DMS153 treated with DMSO at 0.1 percent for 48 hours (cell line): ENCODE results near the gene GPR6.

ENCODE experiments used
- DNase-seq: peaks from one replicate; lab custom pipeline; 2025; ENCODE audit not compliant: unreplicated experiment; lab: John Stamatoyannopoulos, UW

Gene GPR6

GRCh38 chr6:109998159-109998785 is 20.2 kb downstream of the GPR6 start:
- DNase-seq: no peak

GRCh38 chr6:109999740-110000139 is 21.6 kb downstream of the GPR6 start:
- no peak for DNase-seq

- no peak for DNase-seq
Observed at GRCh38 chr6:110002676-110003075, 24.6 kb downstream of the GPR6 start.

- DNase-seq: no peak
Observed at GRCh38 chr6:110013386-110013785, 35.3 kb downstream of the GPR6 start.

GRCh38 chr6:110015206-110015605 is 37.1 kb downstream of the GPR6 start:
- DNase-seq: no peak

- DNase-seq: no peak
Observed at GRCh38 chr6:110017306-110017705, 39.2 kb downstream of the GPR6 start.

- no peak for DNase-seq
Observed at GRCh38 chr6:110017946-110018345, 39.8 kb downstream of the GPR6 start.

GRCh38 chr6:110018486-110018885 is 40.4 kb downstream of the GPR6 start:
- no peak for DNase-seq

GRCh38 chr6:110020888-110021287 is 42.8 kb downstream of the GPR6 start:
- no peak for DNase-seq

- DNase-seq: no peak
Observed at GRCh38 chr6:110029144-110029543, 51.0 kb downstream of the GPR6 start.
